ENCODE results near the gene HAP1.

Gene HAP1

DNA sequence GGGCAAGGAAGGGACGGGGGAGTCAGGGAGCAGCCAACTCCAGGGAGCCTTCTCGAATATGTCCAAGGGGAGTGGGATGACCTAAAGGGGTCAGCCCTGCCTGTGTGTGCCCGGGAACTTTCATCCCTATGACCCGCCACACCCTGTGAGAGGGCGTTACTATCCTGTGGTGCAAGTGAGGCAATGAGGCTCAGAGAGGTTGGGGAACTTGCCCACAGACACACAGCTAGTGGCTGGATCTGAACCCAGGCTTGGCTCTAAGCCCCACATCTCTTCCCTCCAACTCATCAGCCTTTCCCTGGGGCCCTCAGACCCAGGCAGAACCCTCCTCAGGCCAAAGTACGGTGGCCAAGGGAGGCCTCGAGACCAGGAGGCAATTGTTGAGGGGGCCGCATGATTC, 28.9 kb upstream of the HAP1 start:
- DNase-seq, result no peak

DNA sequence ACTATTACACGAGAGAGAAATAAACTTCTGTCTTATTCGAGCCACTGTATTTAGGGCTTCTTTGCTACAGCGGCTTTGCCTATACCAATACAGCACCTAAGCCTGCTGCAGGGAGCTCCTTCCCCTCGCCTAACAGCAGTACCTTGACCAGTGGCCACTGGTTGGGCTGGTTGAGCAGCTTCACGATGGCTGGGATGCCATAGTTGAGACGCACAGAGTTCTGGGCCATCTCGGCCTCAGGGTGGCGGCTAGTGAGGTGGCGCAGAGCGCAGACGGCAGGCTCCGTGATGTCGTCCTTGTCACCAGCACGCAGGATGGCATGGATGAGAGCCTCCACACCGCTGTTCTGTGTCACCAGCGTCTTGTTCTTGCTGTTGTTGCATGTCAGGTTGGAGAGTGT, 28.4 kb upstream of the HAP1 start:
- no peak for DNase-seq

DNA sequence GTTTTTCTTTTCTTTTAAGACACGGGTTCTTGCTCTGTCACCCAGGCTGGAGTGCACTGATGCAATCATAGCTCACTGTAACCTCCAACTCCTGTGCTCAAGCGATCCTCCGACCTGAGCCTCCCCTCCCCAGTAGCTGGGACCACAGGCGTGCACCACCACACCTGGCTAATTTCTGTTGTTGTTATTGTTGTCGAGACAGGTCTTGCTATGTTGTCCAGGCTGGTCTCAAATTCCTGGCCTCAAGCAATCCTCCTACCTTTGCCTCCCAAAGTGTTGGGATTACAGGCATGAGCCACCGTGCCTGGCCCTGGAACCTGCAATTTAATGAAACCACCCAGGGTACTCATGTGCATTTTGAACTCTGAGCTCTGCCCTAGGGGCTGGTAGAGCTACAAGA, 27.9 kb upstream of the HAP1 start:
- no peak for DNase-seq

DNA sequence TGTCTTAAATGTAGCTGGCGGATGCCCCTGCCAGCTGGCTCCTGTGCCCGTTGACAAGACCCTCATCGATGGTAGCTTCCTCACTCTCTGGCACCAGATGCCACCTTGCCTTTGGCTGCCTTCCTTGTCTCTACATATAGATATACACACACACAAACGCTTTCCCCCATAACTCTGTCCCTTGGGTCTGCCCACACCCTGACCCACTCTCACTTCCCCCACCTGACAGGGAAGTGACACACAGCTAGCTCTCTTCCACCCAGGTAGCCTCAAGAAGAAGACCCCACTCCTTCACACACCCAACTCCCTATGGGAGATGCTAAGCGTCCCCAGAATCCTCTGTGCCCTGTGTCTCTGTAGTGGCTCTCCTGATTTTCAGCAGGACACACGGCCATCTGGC, 26.4 kb upstream of the HAP1 start:
- no peak for DNase-seq

DNA sequence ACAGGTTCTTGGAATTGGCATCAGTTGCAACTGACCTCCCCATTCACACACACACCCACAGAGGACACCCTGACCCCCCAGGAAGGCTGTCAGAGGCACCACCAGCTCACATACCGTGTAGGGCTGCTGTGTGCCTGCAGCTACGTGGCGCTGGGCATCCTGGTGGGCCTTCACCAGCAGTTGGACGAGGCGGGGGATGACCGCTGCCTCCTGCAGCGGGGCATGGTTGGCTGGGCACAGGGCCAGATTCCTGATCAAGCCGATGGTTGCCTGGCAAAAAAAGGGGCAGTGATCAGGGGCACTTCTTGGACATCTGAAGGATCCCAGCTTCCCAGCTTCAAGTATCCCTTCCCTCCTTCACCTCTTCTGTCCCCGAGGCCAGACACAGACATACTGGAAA, 24.2 kb upstream of the HAP1 start:
- DNase-seq, result no peak

GRCh38 chr17:41754066-41754465, 19.6 kb upstream of the HAP1 start:
- no peak for DNase-seq

DNA sequence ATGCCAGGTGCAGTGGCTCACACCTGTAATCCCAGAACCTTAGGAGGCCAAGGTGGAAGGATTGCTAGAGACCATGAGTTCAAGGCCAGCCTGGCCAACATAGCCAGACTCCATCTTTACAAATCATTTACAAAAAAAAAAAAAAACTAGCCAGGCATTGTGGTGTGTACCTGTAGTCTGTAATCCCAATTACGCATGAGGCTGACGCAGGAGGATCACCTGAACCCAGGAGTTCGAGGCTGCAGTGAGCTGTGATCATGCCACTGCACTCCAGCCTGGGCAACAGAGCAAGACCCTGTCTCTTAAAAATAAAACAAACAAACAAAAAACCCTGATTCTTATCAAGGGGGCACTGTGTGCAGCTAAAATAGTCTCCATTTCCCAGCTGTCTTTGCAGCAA, 16.8 kb upstream of the HAP1 start:
- no peak for DNase-seq

DNA sequence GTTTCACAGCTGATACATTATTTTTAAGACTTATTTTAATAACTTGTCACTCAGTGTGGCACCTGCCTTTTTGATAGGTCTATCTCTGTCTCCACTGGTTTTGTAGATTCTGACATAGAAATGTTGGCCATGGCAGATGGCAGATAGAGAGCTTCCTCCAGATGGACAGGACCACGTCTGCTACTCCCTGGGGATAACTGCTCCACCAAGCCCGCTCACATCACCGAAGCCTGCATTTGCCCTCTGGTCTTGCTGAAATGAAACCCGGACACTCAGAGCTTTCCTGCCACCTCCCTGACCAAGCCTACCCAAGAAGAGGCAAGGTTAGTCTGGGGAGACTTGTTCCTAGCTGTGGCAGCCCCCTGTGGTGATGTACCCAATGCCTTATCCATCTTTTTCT, 16.4 kb upstream of the HAP1 start:
- no peak for DNase-seq

- DNase-seq, result no peak
Observed at GRCh38 chr17:41748275-41748674, 13.8 kb upstream of the HAP1 start.

- no peak for DNase-seq
Observed at GRCh38 chr17:41741709-41742108, 7.3 kb upstream of the HAP1 start.

DNA sequence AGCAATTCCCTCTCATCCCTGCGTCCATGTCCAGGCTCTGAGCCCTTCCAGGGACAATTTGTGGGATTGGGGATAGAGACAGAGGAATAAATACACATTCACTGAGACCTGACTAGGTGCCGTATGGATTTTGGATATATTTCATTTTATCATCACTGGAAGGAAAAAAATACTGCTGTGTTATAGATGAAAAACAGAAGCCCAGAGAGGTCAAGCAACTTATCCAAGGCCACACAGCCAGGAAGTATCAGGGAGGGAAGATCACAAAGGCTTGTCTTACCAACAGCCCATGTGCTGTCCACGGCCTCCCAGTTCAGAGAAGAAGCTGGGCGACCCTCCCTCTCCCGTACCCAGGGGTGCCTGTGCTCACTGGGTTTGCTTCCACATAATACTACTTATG, 6.1 kb upstream of the HAP1 start:
- DNase-seq, result no peak

- no peak for DNase-seq
Observed at GRCh38 chr17:41739661-41740352, 5.4 kb upstream of the HAP1 start.

- DNase-seq, result no peak
Observed at GRCh38 chr17:41738801-41739112, 4.3 kb upstream of the HAP1 start.

DNA sequence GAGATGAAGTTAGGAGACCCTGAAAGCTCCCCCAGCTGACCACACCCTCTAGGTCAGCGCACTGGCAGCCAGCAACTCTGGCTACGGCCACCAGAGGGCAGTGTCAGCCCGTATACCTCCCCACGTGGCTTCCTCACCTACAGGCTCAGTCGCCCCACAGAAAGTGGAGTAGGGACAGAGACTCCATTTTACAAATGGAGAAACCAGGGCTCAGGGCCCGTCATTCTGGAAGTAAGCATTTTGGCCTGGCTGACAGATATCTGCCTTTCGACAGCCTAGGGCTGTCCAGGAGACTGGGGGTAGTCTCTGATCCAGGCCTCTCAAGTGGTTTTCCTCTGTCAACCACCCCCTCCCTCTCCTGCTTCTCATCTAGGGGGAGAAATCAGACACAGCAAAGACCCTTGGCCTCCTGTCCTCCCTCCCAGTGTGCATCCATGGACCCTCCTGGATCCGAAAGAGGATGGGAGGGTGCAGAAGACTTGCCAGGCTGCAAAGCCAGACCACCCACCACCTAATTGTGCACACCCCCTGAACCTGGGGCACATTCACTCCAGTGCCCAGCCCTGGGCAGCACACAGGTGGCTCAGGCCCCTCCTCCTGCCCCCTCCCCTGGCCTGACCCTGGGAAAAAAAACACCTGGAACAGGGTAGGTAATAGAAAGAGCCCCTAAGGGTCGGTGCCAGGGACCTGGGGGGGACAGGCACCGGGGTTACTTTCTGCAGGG, 3.8 kb upstream of the HAP1 start:
- peak; percentile 80 for DNase-seq

DNA sequence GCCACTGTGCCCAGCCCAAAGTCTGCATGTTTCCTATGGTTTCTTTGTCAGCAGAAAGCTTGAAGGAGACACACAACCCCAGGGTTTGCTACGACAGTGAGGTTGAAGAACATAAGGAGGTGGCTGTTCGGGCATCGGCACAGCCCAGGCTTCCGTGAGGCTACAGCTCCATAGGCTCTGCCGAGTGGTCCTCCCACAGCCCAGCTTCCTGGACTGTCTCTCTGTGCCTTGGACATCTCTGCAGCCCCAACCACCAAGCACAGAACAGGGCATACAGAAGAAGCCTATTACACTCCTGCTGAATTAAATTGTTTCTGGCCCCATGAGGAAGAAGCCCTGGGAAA, 3.2 kb upstream of the HAP1 start:
- no peak for DNase-seq

- DNase-seq, result no peak
Observed at GRCh38 chr17:41736983-41737679, 2.7 kb upstream of the HAP1 start.

DNA sequence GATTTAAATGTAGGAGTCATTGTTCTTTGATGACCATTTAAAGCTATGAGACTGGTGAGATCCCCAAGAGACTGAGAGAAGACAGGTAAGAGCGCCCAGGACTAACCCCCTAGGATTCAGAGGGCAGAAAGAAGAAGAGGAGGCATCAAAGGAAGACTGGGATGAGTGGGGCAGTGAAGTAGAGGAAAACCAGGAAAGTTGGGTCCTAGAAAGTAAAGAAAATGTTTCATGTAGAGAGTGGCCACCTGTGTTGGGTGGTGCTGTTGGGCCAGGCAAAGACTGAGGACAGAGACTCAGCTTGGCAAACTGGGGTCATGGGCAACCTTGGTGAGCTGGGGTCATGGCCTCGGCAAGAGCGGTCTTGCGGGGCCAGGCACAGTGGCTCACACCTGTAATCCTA, 1.3 kb upstream of the HAP1 start:
- no peak for DNase-seq

DNA sequence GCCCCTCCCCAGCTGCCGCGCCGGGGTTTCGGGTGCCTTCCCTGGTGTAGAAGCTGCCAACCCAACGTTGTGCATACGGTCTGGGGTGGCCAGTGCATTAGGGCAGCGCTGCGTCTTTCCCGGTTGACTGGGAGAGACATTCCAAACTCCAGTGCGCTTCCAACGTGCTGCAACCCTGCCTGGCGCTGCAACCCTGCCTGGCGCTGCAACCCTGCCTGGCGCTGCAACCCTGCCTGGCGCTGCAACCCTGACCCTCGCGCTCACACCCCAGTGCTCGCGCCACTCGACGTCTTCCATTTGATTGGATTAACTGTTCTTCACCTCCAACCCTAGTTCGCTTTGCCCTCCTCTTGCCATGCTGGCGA, 488 bp upstream of the HAP1 start:
- no peak for DNase-seq

GRCh38 chr17:41733348-41734138, 900 bp downstream of the HAP1 start:
- no peak for DNase-seq

DNA sequence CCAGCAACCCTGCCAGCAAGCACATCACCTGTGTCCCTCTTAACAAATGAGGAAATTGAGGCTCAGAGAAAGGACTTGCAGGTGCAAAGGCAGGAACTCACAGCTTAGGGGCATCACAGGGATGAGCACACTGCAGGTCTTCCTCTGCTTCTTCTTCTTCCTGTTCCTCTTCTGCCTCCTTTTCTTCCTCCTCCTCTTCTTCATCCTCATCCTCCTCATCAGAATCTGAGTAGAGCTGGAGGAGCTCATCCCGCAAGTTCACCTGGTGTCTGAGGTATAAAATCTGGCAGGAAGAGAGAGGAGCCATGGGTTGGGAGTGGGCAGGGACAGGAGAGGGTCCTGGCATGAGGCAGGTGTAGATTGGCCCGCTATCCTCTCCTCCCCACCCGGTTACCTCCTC, 2.6 kb downstream of the HAP1 start:
- no peak for DNase-seq

DNA sequence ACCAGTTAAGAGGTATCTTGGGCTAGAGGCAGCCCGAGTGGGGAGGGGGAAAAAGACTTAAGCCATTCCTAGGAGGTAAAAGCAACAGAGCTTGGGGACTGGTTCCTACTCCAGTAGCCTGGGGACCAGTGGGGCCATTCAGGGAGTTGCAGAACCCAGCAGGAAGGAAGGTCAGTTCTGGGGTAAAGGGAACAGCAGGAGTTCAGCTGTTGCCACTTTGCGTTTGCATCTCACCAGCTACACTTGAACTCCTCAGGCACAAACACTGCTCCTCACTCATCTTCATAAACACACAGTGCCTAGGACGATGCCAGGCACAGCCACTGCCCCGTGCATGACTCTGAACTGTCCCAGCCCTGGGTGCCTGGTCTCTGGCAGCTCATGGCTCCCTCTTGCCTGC, 4.0 kb downstream of the HAP1 start:
- no peak for DNase-seq

- DNase-seq, result no peak
Observed at GRCh38 chr17:41728056-41728455, 6.4 kb downstream of the HAP1 start.

DNA sequence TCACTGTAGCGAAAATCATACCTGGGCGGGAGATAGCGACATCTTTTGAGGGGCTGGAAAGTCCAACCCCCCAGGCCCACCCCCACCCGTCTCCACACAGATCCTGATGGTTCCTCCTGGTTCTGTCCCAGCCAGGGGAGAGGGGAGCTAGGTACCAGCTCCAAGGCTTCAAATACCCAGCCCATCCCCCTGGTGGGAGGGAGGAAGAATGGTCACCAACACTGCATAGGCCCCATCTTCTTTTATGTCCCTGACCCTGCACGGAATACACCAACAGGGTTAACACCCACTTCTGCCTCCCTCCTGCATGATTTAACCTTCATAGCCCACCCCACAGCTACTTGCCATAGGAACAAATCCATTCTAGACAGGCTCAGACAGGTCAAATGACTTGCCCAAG, 9.3 kb downstream of the HAP1 start:
- no peak for DNase-seq

DNA sequence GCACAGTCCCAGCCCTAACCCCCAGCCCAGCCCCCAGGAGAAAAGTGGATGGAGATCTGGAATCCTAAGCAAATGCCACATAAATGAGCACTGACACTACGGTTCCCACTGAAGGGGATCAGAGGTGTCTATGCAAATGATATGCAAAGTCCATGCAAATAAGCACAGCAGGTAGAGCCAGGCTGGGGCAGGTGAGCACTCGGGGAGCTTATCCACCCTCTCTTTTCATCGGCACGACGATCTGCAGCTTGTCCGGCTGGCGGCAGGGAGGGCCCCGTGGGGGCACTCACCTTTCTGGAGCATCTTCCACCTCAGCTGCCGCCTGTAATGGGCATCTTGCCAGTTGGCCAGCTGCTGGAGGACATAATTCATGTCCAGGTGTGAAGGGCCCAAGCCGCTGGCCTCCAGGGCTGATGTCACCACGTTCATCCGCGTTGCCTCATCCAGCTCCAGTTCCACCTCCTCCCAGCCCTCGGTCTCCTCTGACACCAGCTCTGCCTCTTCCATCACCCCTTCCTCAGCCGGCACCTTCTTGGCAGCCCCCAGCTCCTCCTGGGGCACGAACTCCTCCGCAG, 9.9 kb downstream of the HAP1 start:
- DNase-seq, result no peak

Measured in NCI-H1092 treated with DMSO at 0.1 percent for 48 hours (cell line).